Nephron (organoid): ENCODE data around the gene MTUS2.

Experiments
- H3K27ac Mint-ChIP-seq, 3 experiments: 2 replicates each; pipeline ENCODE4 v1.8.0; 2020; ENCODE audit warnings: mixed read lengths in 3 of 3, mild to moderate bottlenecking in 2 of 3, moderate library complexity in 1 of 3
- H3K27me3 Mint-ChIP-seq: 2 replicates; pipeline ENCODE4 v1.8.0; 2021; ENCODE audit warnings: low read depth, mild to moderate bottlenecking, moderate library complexity, mixed read lengths
- H3K36me3 Mint-ChIP-seq: 2 replicates; pipeline ENCODE4 v1.8.0; 2020; ENCODE audit warnings: low read depth, mixed read lengths
- H3K4me1 Mint-ChIP-seq: 2 replicates; pipeline ENCODE4 v1.8.0; 2020; ENCODE audit warnings: mixed read lengths
- H3K4me3 Mint-ChIP-seq, 3 experiments: 2 replicates each; pipeline ENCODE4 v1.8.0; 2020; ENCODE audit warnings: mild to moderate bottlenecking in 3 of 3, mixed read lengths in 3 of 3, moderate library complexity in 2 of 3
- H3K9me3 Mint-ChIP-seq: 2 replicates; pipeline ENCODE4 v1.8.0; 2020; ENCODE audit warnings: mixed read lengths
- TF ChIP-seq, protein P1 (sequence below), 3 experiments: fragments of 200-600 bp; sonication (generic); IDR thresholded peaks; one replicate each; pipeline ENCODE4 v1.5.0; 2021; ENCODE audit warnings: antibody characterized with exemption in 3 of 3; ENCODE audit not compliant: unreplicated experiment in 3 of 3

Gene MTUS2

DNA sequence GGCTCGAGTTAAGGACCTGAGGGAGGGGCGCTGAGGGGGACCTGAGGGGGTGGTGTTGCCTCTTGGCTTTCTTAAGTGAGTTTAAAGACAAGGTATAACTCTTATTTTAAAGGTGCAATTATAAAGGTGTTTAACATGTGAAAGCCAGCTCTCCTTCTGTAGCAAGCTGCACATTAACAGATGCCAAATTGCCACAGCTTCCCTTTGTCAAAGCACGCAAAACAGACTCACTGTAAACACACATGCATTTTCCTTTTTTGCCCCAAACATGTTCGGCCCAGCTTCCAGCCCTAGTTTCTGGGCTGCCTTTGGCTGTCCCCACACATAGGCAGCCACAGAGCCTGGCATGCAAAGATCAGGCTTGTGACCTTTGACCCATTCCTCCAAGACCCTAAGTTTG is 663.5 kb downstream of the MTUS2 start:
- TF ChIP-seq, protein P1, sequence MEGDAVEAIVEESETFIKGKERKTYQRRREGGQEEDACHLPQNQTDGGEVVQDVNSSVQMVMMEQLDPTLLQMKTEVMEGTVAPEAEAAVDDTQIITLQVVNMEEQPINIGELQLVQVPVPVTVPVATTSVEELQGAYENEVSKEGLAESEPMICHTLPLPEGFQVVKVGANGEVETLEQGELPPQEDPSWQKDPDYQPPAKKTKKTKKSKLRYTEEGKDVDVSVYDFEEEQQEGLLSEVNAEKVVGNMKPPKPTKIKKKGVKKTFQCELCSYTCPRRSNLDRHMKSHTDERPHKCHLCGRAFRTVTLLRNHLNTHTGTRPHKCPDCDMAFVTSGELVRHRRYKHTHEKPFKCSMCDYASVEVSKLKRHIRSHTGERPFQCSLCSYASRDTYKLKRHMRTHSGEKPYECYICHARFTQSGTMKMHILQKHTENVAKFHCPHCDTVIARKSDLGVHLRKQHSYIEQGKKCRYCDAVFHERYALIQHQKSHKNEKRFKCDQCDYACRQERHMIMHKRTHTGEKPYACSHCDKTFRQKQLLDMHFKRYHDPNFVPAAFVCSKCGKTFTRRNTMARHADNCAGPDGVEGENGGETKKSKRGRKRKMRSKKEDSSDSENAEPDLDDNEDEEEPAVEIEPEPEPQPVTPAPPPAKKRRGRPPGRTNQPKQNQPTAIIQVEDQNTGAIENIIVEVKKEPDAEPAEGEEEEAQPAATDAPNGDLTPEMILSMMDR (IDR thresholded peaks at IDR 0.05; ENCODE audit: unreplicated experiment in 3 of 3) = no peak

DNA sequence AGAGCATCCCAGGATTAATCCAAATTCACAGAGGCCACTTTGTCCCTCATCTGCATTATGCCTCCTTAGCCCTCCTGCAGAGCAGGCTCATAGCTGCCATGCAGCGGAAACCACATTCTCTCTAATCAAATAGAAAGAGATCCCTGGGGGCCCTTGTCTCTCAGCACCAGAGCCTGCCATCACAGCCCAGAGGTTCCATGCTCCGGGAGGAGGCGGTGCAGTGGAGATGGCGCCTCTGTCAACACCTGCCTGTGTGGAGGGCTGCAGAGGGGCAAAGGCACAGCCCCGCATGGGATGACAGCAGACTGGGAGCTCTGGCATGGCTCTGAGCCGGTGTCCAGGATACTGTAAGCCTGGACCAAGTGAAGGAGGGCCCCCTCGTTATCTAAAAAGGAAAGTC is 664.1 kb downstream of the MTUS2 start:
- Mint-ChIP-seq H3K27me3 (peaks cover 39% of the 10 kb centered on the region), H3K36me3 (no peaks in the 10 kb centered on the region), H3K9me3 (no peaks in the 10 kb centered on the region), H3K4me3 (no peak overlapping the region), H3K4me1 (peaks cover 9% of the 10 kb centered on the region), H3K27ac (no peak overlapping the region)
- TF ChIP-seq, protein P1 (IDR thresholded peaks at IDR 0.05; ENCODE audit: unreplicated experiment in 3 of 3) = no peak

More for the DNA sequence above, 663.5 kb downstream of the MTUS2 start:
- Mint-ChIP-seq H3K4me1 (peaks cover 9% of the 10 kb centered on the region), H3K9me3 (no peaks in the 10 kb centered on the region), H3K27me3 (peaks cover 39% of the 10 kb centered on the region), H3K4me3 (no peak overlapping the region), H3K36me3 (no peaks in the 10 kb centered on the region), H3K27ac (no peak overlapping the region)

DNA sequence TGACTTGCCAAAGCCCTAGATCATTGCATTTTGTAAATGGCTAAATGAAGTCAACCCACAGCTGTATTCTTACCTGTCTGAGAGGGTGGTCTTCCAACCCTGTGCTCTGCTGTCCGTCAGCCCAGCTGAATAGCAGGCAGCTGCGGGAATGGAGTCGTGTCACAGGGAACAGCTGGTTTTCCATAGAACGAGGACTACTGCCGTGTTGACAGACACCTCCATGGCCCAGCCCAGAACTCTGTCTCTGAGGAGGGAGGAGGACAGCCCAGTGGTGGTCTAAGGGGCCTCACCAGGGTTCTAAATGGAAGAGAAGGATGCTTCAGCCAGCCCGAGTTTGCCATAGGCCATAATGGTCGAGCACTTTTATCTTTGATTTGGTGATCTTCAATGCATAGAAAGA is 664.7 kb downstream of the MTUS2 start:
- peaks cover 9% of the 10 kb centered on the region for H3K4me1 Mint-ChIP-seq
- no peaks in the 10 kb centered on the region for H3K36me3 Mint-ChIP-seq
- no peak overlapping the region for H3K27ac Mint-ChIP-seq
- TF ChIP-seq, protein P1 (IDR thresholded peaks at IDR 0.05; ENCODE audit: unreplicated experiment in 3 of 3) = no peak
- no peak overlapping the region for H3K4me3 Mint-ChIP-seq
- H3K27me3 Mint-ChIP-seq = peaks cover 39% of the 10 kb centered on the region
- no peaks in the 10 kb centered on the region for H3K9me3 Mint-ChIP-seq

DNA sequence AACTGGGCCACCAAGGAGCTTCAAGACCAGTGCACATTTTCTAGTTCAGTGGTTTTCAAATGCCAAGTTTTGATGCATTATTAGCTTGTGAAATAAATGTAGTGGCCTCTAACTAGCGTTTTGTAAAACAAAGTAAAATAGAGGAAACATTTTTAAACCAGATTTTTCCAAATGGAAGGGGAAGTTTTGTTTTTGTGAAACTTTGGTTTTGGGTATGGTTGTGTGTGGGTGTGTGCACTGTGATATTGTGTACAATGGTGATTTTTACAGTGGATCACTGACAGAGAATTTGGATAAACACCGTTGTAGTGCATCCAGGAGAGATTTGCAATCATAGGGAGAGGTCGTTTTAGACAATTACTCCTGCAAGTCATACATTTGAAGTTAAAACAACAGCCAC is 666.4 kb downstream of the MTUS2 start:
- no peaks in the 10 kb centered on the region for H3K36me3 Mint-ChIP-seq
- no peaks in the 10 kb centered on the region for H3K9me3 Mint-ChIP-seq
- no peak overlapping the region for H3K27ac Mint-ChIP-seq
- peaks cover 32% of the 10 kb centered on the region for H3K27me3 Mint-ChIP-seq
- peaks cover 9% of the 10 kb centered on the region for H3K4me1 Mint-ChIP-seq
- no peak overlapping the region for H3K4me3 Mint-ChIP-seq
- TF ChIP-seq, protein P1 (IDR thresholded peaks at IDR 0.05; ENCODE audit: unreplicated experiment in 3 of 3) = no peak

DNA sequence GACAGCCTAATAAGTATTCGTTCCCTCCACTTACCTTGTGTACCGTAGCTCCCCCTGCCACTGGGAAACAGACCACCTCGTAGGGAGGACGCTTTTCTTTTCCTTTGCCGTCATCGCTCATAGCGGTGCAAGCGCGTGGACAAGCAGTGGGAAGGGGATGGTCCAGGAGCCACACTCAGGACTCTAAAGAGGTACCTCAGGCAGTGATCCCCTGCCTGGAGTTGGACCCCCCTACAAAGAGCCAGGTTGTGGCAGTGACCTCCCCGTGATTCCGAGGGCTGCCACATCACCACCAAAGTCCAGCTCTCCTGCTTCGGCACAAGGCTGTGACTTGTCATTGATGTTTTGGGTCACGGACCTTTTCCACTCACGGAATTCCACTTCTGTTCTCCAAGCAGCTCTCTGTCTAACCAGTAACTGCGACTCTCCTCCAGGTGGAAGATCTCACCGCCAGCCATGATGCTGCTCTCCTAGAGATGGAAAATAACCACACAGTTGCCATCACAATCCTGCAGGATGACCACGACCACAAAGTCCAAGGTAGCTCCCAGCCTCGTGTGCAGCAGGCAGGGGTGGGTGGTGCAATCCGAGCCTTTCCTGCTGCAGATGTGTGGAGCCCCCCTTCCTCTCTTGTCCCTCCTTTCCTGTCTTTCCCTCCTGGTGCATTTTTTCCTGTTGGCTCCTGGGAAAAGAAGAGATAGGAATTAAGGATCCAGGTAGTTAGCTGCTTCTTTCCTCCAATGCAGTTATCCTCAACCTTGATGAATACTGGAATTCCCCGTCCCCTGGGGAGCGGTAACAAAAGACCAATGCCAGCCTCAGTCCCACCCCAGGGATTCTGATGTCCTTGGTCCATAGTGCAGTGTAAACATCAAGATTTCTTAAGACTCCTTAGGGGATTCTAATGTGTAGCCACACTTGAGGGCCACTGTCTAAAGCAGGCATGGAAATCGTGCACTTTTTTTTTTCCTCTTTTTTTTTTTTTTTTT is 667.6 kb downstream of the MTUS2 start:
- Mint-ChIP-seq H3K36me3 (no peaks in the 10 kb centered on the region), H3K9me3 (no peaks in the 10 kb centered on the region)

More for the DNA sequence above, 667.6 kb downstream of the MTUS2 start:
- H3K27me3 Mint-ChIP-seq = peaks cover 26% of the 10 kb centered on the region
- TF ChIP-seq, protein P1 (IDR thresholded peaks at IDR 0.05; ENCODE audit: unreplicated experiment in 3 of 3) = no peak
- no peak overlapping the region for H3K27ac Mint-ChIP-seq
- no peak overlapping the region for H3K4me3 Mint-ChIP-seq
- H3K4me1 Mint-ChIP-seq = peaks cover 9% of the 10 kb centered on the region
